IMR-90 (cell line): ENCODE data around the gene CETN2.

Experiments
- CEBPB ChIP-seq: IDR thresholded peaks from 2 replicates; pipeline ENCODE4 v1.6.1; 2012; ENCODE audit warnings: low read depth, low read length, improper control_type of control experiment
- FOS ChIP-seq: fragments of 150-350 bp; IDR thresholded peaks from 2 replicates; pipeline ENCODE4 v1.6.1; 2016; ENCODE audit warnings: low read depth, low read length
- MAZ ChIP-seq: IDR thresholded peaks from 2 replicates; pipeline ENCODE4 v1.6.1; 2012; ENCODE audit warnings: low read depth, mild to moderate bottlenecking, low read length, improper control_type of control experiment, moderate library complexity, borderline replicate concordance
- MXI1 ChIP-seq: IDR thresholded peaks from 2 replicates; pipeline ENCODE4 v1.6.1; 2012; ENCODE audit warnings: low read depth, mild to moderate bottlenecking, low read length, moderate library complexity, borderline replicate concordance
- POLR2A ChIP-seq: IDR thresholded peaks from 2 replicates; pipeline ENCODE4 v1.6.1; 2012; ENCODE audit warnings: mild to moderate bottlenecking, low read depth, low read length
- RAD21 ChIP-seq: IDR thresholded peaks from 2 replicates; pipeline ENCODE4 v1.6.1; 2012; ENCODE audit warnings: low read length, improper control_type of control experiment
- RCOR1 ChIP-seq: IDR thresholded peaks from 2 replicates; pipeline ENCODE4 v1.6.1; 2012; ENCODE audit warnings: mild to moderate bottlenecking, low read length, improper control_type of control experiment; ENCODE audit not compliant: insufficient replicate concordance
- RFX5 ChIP-seq: IDR thresholded peaks from 2 replicates; pipeline ENCODE4 v1.8.0; 2012; ENCODE audit warnings: low read depth, mild to moderate bottlenecking, low read length, moderate library complexity
- TF ChIP-seq, protein P1 (sequence below): conservative IDR thresholded peaks from 2 replicates; pipeline ENCODE4 v1.5.1; 2012; ENCODE audit warnings: mild to moderate bottlenecking, low read depth, low read length, improper control_type of control experiment

DNA sequence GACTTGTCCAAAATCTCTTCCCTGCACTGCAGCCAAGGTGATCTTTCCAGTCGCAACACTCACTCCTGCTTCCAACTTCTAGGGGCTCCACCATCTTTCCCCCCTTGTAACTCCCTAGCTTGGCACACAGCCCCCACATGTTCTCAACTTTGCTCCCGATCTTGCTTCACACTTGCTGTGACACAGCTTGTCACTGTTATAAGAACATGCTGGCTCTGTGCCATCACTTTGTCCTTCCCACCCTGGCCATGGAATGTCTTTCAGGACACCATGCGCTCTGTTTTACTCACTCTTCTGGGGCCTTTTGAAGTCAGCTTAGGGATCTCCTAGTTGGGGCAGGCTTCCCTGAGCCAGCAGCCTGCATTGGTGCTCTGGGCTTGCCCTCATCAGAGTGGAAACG lies 2.8 kb upstream of the CETN2 start:
- TF ChIP-seq, protein P1, sequence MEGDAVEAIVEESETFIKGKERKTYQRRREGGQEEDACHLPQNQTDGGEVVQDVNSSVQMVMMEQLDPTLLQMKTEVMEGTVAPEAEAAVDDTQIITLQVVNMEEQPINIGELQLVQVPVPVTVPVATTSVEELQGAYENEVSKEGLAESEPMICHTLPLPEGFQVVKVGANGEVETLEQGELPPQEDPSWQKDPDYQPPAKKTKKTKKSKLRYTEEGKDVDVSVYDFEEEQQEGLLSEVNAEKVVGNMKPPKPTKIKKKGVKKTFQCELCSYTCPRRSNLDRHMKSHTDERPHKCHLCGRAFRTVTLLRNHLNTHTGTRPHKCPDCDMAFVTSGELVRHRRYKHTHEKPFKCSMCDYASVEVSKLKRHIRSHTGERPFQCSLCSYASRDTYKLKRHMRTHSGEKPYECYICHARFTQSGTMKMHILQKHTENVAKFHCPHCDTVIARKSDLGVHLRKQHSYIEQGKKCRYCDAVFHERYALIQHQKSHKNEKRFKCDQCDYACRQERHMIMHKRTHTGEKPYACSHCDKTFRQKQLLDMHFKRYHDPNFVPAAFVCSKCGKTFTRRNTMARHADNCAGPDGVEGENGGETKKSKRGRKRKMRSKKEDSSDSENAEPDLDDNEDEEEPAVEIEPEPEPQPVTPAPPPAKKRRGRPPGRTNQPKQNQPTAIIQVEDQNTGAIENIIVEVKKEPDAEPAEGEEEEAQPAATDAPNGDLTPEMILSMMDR: no peak
- no peak for TF ChIP-seq POLR2A
- no peak for TF ChIP-seq MAZ
- no peak for TF ChIP-seq RCOR1
- TF ChIP-seq MXI1: no peak
- TF ChIP-seq RAD21: no peak
- no peak for TF ChIP-seq FOS
- no peak for TF ChIP-seq RFX5
- no peak for TF ChIP-seq CEBPB
